GM23338 (cell line): ENCODE measurements around the gene CDH12.

Experiments used
- CREB1 ChIP-seq: fragments of 250-450 bp; sonication (Bioruptor Pico); IDR thresholded peaks from 2 replicates; pipeline ENCODE4 v1.5.0; 2020; ENCODE audit warnings: low read depth, mild to moderate bottlenecking, moderate library complexity
- EZH2 ChIP-seq: fragments of 200-600 bp; sonication (generic); IDR thresholded peaks from one replicate; pipeline ENCODE4 v1.8.0; 2017; ENCODE audit warnings: antibody characterized with exemption, mild to moderate bottlenecking, low read depth; ENCODE audit not compliant: unreplicated experiment
- EZH2phosphoT487 ChIP-seq: fragments of 200-600 bp; sonication (generic); IDR thresholded peaks from one replicate; pipeline ENCODE4 v1.8.1; 2018; ENCODE audit warnings: antibody characterized with exemption; ENCODE audit not compliant: unreplicated experiment
- JUNB ChIP-seq: IDR thresholded peaks from one replicate; pipeline ENCODE4 v1.6.1; 2016; ENCODE audit warnings: antibody characterized with exemption; ENCODE audit not compliant: unreplicated experiment
- NANOG ChIP-seq: IDR thresholded peaks from 2 replicates; pipeline ENCODE4 v1.6.1; 2016; ENCODE audit warnings: antibody characterized with exemption, borderline replicate concordance
- POLR2AphosphoS5 ChIP-seq: IDR thresholded peaks from 2 replicates; pipeline ENCODE4 v1.6.1; 2016; ENCODE audit warnings: antibody characterized with exemption, low read depth
- STAT1 ChIP-seq: IDR thresholded peaks from one replicate; pipeline ENCODE4 v1.6.1; 2016; ENCODE audit warnings: antibody characterized with exemption; ENCODE audit not compliant: unreplicated experiment
- TF ChIP-seq, protein P1 (sequence below), 2 experiments: fragments of 200-600 bp in 1 of 2; sonication (generic) in 1 of 2; conservative IDR thresholded peaks; 2 replicates each; pipeline versions ENCODE4 v1.5.1 to v1.6.1; 2016 to 2017; ENCODE audit warnings: antibody characterized with exemption in 2 of 2, low read depth in 2 of 2, mild to moderate bottlenecking in 2 of 2, moderate library complexity in 1 of 2
- TF ChIP-seq, protein P2 (sequence below): IDR thresholded peaks from one replicate; pipeline ENCODE4 v1.6.1; 2018; ENCODE audit warnings: antibody characterized with exemption; ENCODE audit not compliant: unreplicated experiment

DNA sequence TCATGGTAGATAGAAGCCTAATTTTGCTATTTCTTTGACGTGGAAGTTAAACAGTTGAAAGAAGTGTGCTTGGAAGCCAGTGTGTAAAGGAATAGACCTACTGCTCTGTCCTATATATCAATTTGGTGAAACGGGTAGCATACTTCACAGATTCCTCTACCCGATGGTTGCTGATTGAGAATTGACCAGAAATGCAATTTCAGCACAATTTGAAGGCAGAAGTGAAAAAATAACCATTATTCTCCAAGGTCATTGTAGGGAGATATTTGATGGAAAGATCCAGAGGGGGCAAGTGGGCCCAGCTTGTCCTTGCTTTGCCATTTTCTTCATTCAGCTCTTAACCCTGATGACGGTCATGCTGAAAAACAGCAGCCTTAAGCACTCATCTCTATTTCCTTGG is 15.3 kb downstream of the CDH12 start:
- TF ChIP-seq POLR2AphosphoS5: no peak
- TF ChIP-seq STAT1: no peak
- TF ChIP-seq, protein P1, sequence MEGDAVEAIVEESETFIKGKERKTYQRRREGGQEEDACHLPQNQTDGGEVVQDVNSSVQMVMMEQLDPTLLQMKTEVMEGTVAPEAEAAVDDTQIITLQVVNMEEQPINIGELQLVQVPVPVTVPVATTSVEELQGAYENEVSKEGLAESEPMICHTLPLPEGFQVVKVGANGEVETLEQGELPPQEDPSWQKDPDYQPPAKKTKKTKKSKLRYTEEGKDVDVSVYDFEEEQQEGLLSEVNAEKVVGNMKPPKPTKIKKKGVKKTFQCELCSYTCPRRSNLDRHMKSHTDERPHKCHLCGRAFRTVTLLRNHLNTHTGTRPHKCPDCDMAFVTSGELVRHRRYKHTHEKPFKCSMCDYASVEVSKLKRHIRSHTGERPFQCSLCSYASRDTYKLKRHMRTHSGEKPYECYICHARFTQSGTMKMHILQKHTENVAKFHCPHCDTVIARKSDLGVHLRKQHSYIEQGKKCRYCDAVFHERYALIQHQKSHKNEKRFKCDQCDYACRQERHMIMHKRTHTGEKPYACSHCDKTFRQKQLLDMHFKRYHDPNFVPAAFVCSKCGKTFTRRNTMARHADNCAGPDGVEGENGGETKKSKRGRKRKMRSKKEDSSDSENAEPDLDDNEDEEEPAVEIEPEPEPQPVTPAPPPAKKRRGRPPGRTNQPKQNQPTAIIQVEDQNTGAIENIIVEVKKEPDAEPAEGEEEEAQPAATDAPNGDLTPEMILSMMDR (conservative IDR thresholded peaks at IDR 0.05; ENCODE audit: low read depth in 2 of 2): no peak
- no peak for TF ChIP-seq EZH2
- TF ChIP-seq NANOG: no peak
- no peak for TF ChIP-seq EZH2phosphoT487
- no peak for TF ChIP-seq JUNB
- TF ChIP-seq CREB1: no peak
- TF ChIP-seq, protein P2, sequence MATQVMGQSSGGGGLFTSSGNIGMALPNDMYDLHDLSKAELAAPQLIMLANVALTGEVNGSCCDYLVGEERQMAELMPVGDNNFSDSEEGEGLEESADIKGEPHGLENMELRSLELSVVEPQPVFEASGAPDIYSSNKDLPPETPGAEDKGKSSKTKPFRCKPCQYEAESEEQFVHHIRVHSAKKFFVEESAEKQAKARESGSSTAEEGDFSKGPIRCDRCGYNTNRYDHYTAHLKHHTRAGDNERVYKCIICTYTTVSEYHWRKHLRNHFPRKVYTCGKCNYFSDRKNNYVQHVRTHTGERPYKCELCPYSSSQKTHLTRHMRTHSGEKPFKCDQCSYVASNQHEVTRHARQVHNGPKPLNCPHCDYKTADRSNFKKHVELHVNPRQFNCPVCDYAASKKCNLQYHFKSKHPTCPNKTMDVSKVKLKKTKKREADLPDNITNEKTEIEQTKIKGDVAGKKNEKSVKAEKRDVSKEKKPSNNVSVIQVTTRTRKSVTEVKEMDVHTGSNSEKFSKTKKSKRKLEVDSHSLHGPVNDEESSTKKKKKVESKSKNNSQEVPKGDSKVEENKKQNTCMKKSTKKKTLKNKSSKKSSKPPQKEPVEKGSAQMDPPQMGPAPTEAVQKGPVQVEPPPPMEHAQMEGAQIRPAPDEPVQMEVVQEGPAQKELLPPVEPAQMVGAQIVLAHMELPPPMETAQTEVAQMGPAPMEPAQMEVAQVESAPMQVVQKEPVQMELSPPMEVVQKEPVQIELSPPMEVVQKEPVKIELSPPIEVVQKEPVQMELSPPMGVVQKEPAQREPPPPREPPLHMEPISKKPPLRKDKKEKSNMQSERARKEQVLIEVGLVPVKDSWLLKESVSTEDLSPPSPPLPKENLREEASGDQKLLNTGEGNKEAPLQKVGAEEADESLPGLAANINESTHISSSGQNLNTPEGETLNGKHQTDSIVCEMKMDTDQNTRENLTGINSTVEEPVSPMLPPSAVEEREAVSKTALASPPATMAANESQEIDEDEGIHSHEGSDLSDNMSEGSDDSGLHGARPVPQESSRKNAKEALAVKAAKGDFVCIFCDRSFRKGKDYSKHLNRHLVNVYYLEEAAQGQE: no peak
